Measurements from ENCODE around the gene MICAL2. TPM values are rescaled to one million over a fixed set of nuclear protein-coding genes. Genes with fewer than 3 reads are reported as not detected.

The MICAL2 gene
- total and polyA plus RNA-seq, 2 of the 8 experiments (the other 6 are each of a cell fraction or from before 2014, with no cell fraction given), result 1.3 to 4.1 TPM

DNA sequence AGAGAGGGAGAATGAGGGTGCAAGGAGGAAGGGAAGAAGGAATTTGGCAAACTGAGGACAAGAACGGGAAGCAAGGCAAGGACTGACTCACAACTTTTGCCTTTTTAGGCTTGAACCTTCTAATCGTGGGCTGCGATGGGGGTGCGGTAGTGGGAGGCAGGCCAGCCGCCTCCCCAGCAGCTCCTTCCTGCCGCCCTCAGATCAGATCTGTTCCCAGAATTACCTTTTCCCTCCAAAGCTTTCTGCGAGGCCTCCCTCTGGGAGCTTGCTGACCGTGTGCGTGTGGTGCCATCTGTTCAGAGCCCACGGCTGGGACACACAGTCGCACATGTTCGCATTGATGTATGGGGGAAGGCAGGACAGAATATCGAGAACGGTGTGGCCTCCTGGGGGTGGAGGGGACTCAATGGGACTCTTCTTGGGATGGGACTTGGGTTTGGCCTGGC, 180.1 kb downstream of the MICAL2 start:
- FAIRE-seq (no peak), DNase-seq (ENCODE audit: low read depth in 1 of 2, low spot score in 2 of 2) (no peak)
- Histone ChIP-seq H2AK5ac (ENCODE audit: low read depth, low read length) (no peak overlapping the region), H3K9me3 (ENCODE audit: insufficient read depth in 2 of 2, low read depth in 1 of 2, low read length in 1 of 2) (no peaks in the 10 kb centered on the region), H3K4ac (replicated peaks; ENCODE audit: insufficient read length, low read depth, low read length) (no peak overlapping the region), H4K8ac (ENCODE audit: extremely low read depth, insufficient read depth, low read length) (no peak overlapping the region), H3K23ac (ENCODE audit: insufficient read length) (no peak overlapping the region), H2BK20ac (ENCODE audit: low read length) (no peak overlapping the region), H3K56ac (replicated peaks; ENCODE audit: insufficient read length, low read depth, low read length) (no peak overlapping the region), H3K4me3 (ENCODE audit: extremely low read depth in 1 of 4, insufficient read depth in 2 of 4, low read depth in 3 of 4, low read length in 4 of 4) (no peak overlapping the region), H3K4me2 (ENCODE audit: insufficient read depth in 1 of 2, low read depth in 2 of 2, low read length in 2 of 2) (no peak overlapping the region), H3K14ac (ENCODE audit: insufficient read length) (no peak overlapping the region), H2BK15ac (ENCODE audit: low read length) (no peak overlapping the region), H2AFZ (ENCODE audit: low read length) (no peak overlapping the region), H3K9ac (replicated peaks in 1 of 4; ENCODE audit: extremely low read depth in 1 of 4, low read depth in 3 of 4, low read length in 3 of 4) (no peak overlapping the region), H2BK12ac (ENCODE audit: low read depth, low read length) (no peak overlapping the region), H3K79me1 (ENCODE audit: low read depth, low read length) (no peaks in the 10 kb centered on the region), H3K79me2 (ENCODE audit: control insufficient read depth in 1 of 2, insufficient read depth in 2 of 2, low read length in 2 of 2) (no peaks in the 10 kb centered on the region), H3K18ac (ENCODE audit: extremely low read depth, low read length) (no peak overlapping the region), H3K36me3 (ENCODE audit: control insufficient read depth in 2 of 4, insufficient read depth in 4 of 4, low read length in 3 of 4) (no peaks in the 10 kb centered on the region), H4K20me1 (replicated peaks in 1 of 2; ENCODE audit: control insufficient read depth in 1 of 2, insufficient read depth in 2 of 2, low read length in 2 of 2) (no peaks in the 10 kb centered on the region), H3K27ac (ENCODE audit: low read depth, low read length) (no peak overlapping the region), H3K27me3 (replicated peaks in 1 of 4; ENCODE audit: control insufficient read depth in 3 of 4, extremely low read depth in 1 of 4, insufficient read depth in 3 of 4, low read length in 3 of 4) (no peaks in the 10 kb centered on the region), H3K4me1 (replicated peaks in 1 of 4; ENCODE audit: control insufficient read depth in 3 of 4, insufficient read depth in 4 of 4, low read length in 3 of 4) (peaks cover 0 to 4% (median 3%) of the 10 kb centered on the region in 4 experiments; a peak in 3 of 7 replicates), H2BK120ac (replicated peaks; ENCODE audit: low read depth, low read length) (no peak overlapping the region), H4K5ac (ENCODE audit: insufficient read length, low read depth, low read length) (no peak overlapping the region), H2BK5ac (ENCODE audit: low read depth, low read length) (no peak overlapping the region), H3K23me2 (ENCODE audit: low read depth, low read length) (peaks cover 1% of the 10 kb centered on the region; the same call in 1 of the 2 replicates), H4K91ac (replicated peaks; ENCODE audit: insufficient read length, low read length) (no peak overlapping the region)
- WGBS, 2 experiments (ENCODE audit: extremely low coverage in 1 of 2, insufficient coverage in 1 of 2, insufficient read length in 1 of 2, insufficient replicate concordance in 2 of 2, low coverage in 1 of 2, low lambda C conversion rate in 2 of 2, missing lambda C conversion rate in 1 of 2), result 84% methylated on average over 14 of the region's 14 CpGs; no CpG with 5 or more reads in 1 of the 2 experiments
- POLR2A ChIA-PET (ENCODE audit: partially characterized antibody), result interaction anchor here (0.8 kb wide), 1 partner anchor 11 kb away, joined by 4 read pairs; no protein-coding TSS in a partner anchor
- CTCF ChIA-PET (ENCODE audit: partially characterized antibody), result interaction anchor here (1.0 to 6.2 kb wide), 12 partner anchors 9 to 674 kb away, joined by 3 to 71 read pairs (median 12); partner anchors contain the start of gene PARVA
- no peak for TF ChIP-seq USF2 (IDR thresholded peaks at IDR 0.05; ENCODE audit: low read length)
- TF ChIP-seq GTF2F1 (IDR thresholded peaks at IDR 0.05; ENCODE audit: borderline replicate concordance, low read depth, low read length), result no peak
- TF ChIP-seq MAFK (IDR thresholded peaks at IDR 0.05; ENCODE audit: low read depth, low read length), result no peak
- no peak for TF ChIP-seq NANOG (IDR thresholded peaks at IDR 0.05; ENCODE audit: insufficient read depth, low read depth, low read length, poor library complexity, severe bottlenecking)
- TF ChIP-seq BCL11A (IDR thresholded peaks at IDR 0.05; ENCODE audit: low read depth in 2 of 2, low read length in 2 of 2), result no peak
- TF ChIP-seq SRF (IDR thresholded peaks at IDR 0.05; ENCODE audit: low read depth, low read length), result no peak
- TF ChIP-seq ATF2 (IDR thresholded peaks at IDR 0.05; ENCODE audit: low read length), result no peak
- TF ChIP-seq BRCA1 (IDR thresholded peaks at IDR 0.05; ENCODE audit: low read depth, low read length), result no peak
- no peak for TF ChIP-seq ZNF274 (IDR thresholded peaks at IDR 0.05; ENCODE audit: borderline replicate concordance, extremely low read depth, low read length)
- TF ChIP-seq, protein P1, sequence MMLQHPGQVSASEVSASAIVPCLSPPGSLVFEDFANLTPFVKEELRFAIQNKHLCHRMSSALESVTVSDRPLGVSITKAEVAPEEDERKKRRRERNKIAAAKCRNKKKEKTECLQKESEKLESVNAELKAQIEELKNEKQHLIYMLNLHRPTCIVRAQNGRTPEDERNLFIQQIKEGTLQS (IDR thresholded peaks at IDR 0.05; ENCODE audit: insufficient read depth, low read depth, low read length), result no peak

Measured in H1 (cell line).